CD4-positive, alpha-beta T cell treated with Interleukin-10 for 1 hour (primary cell): ENCODE measurements around the gene PDGFRB.
A peak's percentile ranks its signal among the peaks of the same experiment; 100 is the strongest.

ENCODE experiments used
- DNase-seq: peaks from one replicate; pipeline ENCODE4 v3.0.0-alpha.2; 2020

PDGFRB gene

DNA sequence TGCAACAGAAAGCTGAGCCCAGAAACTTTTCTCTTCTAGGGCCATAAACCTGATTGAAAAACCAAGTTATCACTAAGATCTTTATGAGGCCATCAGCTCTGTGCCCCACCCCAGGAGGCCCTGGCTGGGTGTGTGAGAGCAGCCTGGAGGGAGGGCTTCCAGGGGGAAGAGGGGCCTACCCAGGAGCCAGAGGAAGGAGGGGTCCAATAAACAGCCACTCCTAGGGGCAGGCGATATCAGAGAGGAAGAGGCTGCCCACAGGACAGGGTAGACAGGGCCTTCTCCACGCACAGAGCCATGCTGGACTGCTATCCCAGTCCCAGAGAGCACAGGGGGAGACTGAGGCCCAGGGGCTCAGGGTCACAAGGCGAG lies 6.5 kb upstream of the PDGFRB start:
- no peak for DNase-seq

GRCh38 chr5:150161242-150162141 lies 5.8 kb upstream of the PDGFRB start:
- peak; percentile 68 for DNase-seq

DNA sequence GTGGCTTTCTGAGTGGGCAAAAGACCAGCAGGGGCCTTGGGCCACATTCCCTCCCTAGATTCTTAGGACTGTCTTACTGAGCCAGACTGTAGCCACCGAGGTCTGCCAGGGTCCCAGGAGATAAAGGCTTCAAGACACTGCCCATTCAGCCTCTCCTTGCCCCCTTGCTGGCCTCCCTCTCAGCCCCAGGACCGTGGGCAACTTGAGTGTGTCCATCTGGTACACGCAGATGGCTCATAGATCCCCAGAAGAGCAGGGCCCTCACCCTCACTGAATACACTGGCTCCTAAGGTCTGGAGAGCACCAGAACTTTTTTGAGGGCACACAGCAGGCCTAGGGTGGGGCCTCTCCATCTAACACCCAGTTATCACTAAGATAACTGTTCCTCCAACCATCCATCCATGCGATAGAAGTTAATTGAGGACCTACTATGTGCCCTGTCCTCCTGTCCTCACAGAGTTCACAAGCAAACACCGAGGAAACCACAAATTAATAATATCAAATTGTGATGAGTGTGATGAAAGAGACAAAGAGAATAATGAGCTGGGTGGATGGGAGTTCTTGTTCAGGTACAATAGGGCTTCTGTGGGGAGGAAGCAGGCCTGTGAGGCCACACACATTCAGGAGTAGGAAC lies 4.9 kb upstream of the PDGFRB start:
- DNase-seq = no peak

GRCh38 chr5:150159741-150160179 lies 4.1 kb upstream of the PDGFRB start:
- DNase-seq = no peak

DNA sequence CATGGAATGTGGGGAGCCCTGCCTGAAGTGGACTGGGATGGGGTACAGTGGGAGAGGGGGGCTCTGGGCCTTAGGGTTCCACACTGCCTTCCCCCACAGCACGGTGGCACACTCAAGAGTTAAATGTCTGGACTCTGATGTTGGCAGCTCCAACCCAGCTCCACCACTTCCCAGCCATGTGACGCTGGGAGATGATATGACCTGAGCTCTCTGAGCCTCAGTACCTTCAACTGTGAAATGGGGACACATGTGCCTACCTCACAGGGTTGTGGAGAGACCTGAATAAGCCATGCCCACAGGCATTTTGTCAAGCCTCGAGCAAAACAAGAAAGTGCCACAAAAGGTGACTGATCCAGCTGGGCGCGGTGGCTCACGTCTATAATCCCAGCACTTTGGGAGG lies 3.4 kb upstream of the PDGFRB start:
- DNase-seq = no peak

DNA sequence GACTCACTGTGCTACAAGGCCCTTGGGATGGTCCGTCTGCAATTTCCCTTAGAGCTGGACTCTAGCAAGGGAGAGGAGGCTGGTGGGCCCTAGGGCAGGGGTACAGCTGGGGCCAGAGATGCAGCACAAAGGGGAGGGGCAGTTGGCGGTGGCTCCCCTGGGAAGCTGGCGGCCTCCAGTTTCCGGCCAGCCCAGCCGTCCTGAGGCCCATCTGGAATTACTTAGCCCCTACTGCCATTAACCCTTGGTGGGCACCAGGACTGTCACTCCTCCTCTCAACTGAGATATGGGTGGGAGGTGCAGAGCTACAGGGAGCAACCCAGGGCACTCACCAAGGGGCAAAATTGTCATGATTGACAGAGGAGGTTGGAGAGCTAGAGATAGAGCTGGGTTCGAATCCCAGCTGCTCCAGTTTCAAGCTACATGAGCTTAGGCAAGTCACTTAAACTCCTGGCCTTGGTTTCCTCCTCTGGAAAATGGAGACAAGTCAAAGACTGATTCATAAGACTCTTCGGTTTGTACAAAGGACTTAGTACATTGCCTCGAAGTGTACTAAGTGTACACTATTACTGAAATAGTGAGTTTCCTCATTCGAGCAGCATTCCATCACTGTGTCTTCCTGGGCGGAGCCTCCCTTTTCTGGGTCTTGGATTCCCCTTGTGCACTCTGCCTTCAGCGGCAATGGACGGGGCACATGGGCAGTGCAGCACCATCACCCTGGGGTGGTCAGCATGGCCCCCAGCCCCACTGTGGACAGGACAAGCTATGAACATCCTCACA lies 2.7 kb upstream of the PDGFRB start:
- no peak for DNase-seq

DNA sequence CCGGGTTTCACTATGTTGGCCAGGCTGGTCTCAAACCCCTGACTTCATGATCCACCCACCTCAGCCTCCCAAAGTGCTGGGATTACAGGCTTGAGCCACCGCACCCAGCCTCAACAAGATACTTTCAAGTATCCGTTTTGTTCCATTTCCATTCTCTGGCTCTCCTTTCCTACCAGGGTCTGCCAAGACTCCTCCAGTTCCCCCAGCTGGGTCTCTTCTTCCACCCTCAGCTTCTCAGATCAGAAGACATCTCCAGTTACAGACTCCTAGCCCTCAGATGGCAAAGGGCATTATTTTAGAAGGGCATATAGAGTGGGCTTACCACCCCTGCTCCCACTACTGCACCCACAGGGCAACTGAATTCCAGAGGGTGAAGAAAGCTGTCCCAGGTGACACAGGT lies 1.5 kb upstream of the PDGFRB start:
- no peak for DNase-seq

- DNase-seq = no peak
Measured at GRCh38 chr5:150156540-150156939, 895 bp upstream of the PDGFRB start.

- DNase-seq = no peak
Measured at GRCh38 chr5:150156027-150156368, 353 bp upstream of the PDGFRB start.

GRCh38 chr5:150154618-150155128 lies 972 bp downstream of the PDGFRB start:
- no peak for DNase-seq

DNA sequence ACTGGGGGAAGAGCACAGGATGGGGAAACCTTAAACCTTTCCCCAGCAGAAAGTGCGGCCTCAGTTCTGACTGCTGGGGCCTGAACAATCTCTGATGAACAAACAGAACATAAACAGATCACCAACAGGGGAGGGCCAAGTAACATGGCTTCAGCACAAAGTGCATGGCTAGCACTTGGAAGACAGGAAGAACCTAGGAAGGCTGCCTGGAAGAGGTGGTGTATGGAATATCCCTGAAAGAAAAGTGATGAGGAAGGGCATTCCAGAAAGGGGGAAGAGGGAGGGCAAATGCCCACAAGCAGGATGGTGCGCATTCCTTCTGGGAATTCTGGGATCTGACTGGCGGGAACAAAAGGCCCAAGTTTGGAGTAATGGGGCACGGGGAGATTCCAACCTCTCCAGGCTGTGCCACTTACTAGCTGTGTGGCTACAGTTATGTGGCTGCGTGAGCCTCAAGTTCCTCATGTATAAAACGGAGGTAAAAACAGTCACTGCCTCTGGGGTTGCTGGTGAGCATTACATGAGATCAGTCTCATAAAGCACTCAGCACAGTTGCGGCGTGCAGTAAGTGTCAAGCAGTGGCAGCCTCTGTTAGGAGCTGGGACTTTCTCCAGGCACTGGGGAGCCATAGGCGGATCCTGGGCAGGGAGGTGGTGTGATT lies 1.6 kb downstream of the PDGFRB start:
- DNase-seq = no peak

DNA sequence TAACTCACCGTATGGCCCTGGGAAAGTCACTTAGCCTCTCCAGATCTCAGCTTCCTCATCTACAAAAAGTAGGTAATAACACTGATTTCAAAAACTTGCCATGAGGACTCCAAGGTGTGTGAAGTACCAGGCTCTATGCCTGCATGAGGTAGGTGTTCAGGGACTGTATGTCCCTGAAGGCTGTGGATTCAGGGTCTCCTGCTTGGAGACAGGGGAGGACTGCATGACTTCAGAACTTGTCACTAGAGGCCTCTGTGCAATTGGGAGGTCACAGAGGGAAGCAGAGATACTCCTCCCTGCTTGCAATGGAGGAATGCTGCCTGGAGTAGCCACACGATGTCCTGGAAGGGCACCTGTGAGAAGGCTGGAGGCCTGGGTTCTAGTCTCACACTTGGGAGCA lies 2.2 kb downstream of the PDGFRB start:
- DNase-seq = no peak

DNA sequence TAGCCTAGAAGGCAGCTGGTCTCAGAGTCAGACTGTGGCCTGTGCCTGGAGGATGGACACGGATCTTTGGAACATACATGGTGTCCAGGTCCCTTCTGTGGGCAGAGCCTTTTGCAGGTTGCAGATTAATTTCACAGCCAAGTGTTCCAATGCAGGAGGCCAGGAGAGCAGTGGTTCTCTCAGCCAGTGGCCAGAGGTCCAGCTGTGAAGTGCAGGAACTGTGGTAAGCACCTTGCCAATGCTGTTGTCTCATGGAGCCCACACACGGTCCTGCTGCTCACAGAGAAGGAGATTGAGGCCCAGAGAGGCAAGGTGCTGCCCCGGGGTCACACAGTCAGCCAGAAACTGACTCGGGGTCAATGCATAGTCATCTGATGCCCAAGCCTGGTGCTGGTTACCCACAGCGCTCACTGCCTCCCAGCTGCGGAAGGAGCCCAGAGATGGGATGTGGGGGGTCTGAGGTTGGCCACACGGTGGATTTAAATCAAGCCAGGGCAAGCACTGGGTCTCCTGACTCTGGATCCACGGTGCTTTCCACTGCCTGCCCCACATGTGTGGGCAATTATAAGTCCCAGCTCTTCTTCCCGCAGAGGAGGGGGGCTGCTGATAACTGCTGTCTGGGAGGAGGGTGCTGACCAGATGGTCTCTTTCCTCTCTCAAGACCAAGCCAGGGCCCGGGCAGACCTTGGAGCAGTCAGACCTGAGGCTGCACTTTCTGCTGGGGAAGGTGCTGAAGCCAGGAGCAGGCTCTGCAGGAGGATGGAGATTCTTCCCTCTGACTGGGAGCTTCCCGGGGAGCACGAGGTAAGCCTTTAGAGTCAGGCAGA lies 2.8 kb downstream of the PDGFRB start:
- no peak for DNase-seq

- DNase-seq = no peak
Measured at GRCh38 chr5:150149618-150150017, 6.0 kb downstream of the PDGFRB start.

GRCh38 chr5:150148117-150148927 lies 7.3 kb downstream of the PDGFRB start:
- DNase-seq = no peak

DNA sequence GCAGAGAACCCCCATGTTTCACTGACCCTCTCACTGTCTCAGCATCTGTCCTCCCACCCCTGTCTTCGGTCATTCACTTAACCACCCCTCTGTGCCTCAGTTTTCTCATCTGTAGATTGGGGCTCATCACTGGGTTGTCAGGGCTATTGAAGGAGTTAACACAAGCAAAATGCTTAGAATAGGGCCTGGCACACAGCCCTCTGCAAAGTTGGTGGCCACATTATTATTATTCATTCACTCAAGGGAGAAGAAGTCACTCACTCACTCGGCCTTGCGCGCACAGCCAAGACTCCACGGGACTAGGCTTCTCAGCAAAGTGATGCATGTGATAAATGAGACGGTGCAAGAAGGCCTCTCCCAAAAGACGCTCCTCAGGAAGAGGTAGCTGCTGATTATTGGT lies 8.0 kb downstream of the PDGFRB start:
- no peak for DNase-seq

- no peak for DNase-seq
Measured at GRCh38 chr5:150146862-150147601, 8.6 kb downstream of the PDGFRB start.

DNA sequence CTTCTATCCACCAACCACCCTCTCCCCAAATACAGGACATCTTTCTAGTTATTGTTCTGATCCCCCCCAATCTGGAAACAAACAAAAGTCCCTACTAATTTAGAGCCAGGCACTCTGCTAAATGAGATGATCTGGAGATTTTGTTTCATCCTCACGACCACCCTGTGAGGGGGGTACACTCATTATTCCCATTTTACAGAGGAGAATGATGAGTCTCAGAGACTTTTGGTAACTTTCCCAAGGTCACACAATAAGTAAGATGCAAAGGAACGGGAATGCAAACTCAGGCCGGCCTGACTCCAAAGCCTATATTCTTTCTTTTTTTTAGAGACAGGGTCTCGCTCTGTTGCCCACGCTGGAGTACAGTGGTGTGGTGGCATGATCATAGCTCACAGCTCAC lies 9.4 kb downstream of the PDGFRB start:
- no peak for DNase-seq

DNA sequence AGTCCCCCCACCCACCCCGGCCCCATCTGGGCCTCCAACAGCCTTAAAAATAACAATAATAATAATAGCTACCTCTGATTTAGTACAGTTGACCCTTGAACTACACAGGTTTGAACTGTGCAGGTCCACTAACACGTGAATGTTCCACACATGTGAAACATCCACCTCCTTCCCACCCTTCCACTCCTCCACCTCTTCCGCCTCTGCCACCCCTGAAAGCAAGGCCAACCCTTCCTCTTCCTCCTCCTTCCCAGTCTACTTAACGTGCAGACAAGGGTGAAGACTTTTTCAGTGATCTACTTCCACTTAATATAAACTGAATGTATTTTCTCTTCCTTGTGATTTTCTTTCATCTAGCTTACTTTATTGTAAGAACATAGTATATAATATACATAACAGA lies 10.8 kb downstream of the PDGFRB start:
- DNase-seq = no peak

DNA sequence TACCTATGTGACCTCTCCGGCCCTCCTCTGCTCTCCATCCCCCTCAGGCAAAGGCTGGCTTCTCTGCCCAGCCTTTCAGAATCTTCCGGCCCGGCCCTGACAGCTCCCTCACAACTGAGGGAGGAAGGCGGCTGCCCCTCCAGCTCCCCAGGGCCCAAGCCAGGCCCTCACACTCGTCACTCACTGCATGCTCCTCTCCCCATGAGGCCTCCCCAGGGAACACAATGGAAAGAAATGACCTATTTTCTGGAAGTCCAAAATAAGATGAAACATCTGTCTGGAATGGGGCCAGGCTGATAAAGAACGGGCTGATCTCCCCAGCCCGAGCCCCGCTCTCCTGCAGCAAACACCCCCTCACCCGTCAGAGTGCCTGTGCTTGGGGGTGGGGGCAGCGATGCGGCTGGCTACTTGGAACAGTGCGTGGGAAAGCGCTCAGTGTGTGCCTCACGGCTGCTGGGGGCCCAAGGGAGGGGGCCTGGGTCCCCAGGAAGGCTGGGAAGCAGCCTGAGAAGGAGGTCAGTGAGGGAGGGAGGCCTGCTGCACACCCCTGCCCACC lies 11.3 kb downstream of the PDGFRB start:
- no peak for DNase-seq
